GM13976 (cell line): ENCODE results near the gene CFAP70.

Experiments used
- DNase-seq: peaks from one replicate; pipeline ENCODE4 v3.0.0; 2012; ENCODE audit warnings: low spot score
- in situ Hi-C: fragments of 300-500 bp; cut with MboI; formaldehyde crosslinking; loops from one replicate; pipeline ENCODE4 v1.12.0; 2022; ENCODE audit warnings: low sequenced_read_pairs, mixed read lengths, inconsistent platforms; ENCODE audit not compliant: unreplicated experiment
- TF ChIP-seq, protein P1 (sequence below): IDR thresholded peaks from 2 replicates; pipeline ENCODE4 v1.5.1; 2012; ENCODE audit warnings: borderline replicate concordance, mild to moderate bottlenecking; ENCODE audit not compliant: insufficient read depth; ENCODE audit errors: extremely low read depth, missing control alignments, control extremely low read depth

CFAP70 gene

GRCh38 chr10:73358331-73359279 is at the start of gene CFAP70:
Gene CFAP70 (minus strand): TSS chr10:73358864. CDS start chr10:73354796, 4,068 bp downstream.
- DNase-seq = peak; percentile 94
- in situ Hi-C loops = no loop called here
- TF ChIP-seq, protein P1, sequence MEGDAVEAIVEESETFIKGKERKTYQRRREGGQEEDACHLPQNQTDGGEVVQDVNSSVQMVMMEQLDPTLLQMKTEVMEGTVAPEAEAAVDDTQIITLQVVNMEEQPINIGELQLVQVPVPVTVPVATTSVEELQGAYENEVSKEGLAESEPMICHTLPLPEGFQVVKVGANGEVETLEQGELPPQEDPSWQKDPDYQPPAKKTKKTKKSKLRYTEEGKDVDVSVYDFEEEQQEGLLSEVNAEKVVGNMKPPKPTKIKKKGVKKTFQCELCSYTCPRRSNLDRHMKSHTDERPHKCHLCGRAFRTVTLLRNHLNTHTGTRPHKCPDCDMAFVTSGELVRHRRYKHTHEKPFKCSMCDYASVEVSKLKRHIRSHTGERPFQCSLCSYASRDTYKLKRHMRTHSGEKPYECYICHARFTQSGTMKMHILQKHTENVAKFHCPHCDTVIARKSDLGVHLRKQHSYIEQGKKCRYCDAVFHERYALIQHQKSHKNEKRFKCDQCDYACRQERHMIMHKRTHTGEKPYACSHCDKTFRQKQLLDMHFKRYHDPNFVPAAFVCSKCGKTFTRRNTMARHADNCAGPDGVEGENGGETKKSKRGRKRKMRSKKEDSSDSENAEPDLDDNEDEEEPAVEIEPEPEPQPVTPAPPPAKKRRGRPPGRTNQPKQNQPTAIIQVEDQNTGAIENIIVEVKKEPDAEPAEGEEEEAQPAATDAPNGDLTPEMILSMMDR = no peak

- TF ChIP-seq, protein P1 = no peak
- DNase-seq = no peak
- in situ Hi-C loops = no loop called here
Measured at GRCh38 chr10:73408061-73408460, 49.4 kb upstream of the CFAP70 start.

GRCh38 chr10:73407495-73407894 is 48.8 kb upstream of the CFAP70 start:
- TF ChIP-seq, protein P1 = no peak
- in situ Hi-C loops = no loop called here

DNA sequence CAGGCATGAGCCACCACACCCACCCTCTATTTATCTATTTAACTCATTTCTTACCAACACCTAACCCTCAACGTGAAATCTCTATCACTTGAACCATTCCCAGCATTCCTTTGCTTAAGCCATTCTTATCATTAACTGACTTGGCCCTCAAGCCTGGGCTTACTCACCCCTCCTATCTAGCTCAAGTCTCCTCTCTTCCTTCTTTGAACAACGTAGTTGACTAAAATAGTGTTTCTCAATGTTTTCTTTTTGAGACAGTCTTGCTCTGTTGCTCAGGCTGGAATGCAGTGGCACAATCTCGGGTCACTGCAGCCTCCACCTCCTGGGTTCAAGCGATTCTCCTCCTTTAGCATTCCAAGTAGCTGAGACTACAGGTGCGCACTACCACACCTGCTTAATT is 48.2 kb upstream of the CFAP70 start:
- TF ChIP-seq, protein P1 = no peak
- DNase-seq = no peak
- in situ Hi-C loops = no loop called here

More at GRCh38 chr10:73407495-73407894, 48.8 kb upstream of the CFAP70 start:
- DNase-seq = no peak

DNA sequence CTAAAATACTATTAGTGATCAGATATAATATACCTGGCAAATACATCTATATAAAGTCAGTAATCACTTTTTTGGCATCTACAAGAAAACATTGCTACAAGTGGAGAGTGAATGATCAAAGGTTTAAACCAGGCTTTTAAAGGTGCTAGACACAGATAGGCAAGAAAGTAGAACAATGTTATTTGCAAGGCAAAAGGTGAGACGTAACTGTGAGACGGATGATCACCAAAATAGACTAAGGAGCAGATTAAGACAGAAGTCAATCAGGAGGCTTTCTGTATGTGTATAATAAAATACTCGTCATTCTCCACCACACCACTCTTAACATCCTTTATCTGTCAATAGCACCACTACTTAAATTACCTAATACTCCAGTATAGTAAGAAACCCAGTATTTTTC is 46.9 kb upstream of the CFAP70 start:
- in situ Hi-C loops = no loop called here
- DNase-seq = no peak
- TF ChIP-seq, protein P1 = no peak

GRCh38 chr10:73404690-73405089 is 46.0 kb upstream of the CFAP70 start:
- TF ChIP-seq, protein P1 = no peak
- no peak for DNase-seq
- in situ Hi-C loops = no loop called here
